ENCODE data around the gene MEX3D.

The MEX3D gene

GRCh38 chr19:1554968-1555367 lies 13.2 kb downstream of the MEX3D start:
- no peak overlapping the region for H2AFZ ChIP-seq (ENCODE audit: low read length)
- H3K4me2 ChIP-seq (ENCODE audit: low read depth, low read length, poor library complexity, severe bottlenecking) = no peak overlapping the region
- no peaks in the 10 kb centered on the region for H3K9me3 ChIP-seq (ENCODE audit: insufficient read depth, low read depth, low read length)
- no peaks in the 10 kb centered on the region for H3K9me2 ChIP-seq (replicated peaks; ENCODE audit: low read depth, low read length)
- H3K4me3 ChIP-seq (ENCODE audit: low read length, poor library complexity, severe bottlenecking) = no peak overlapping the region
- no peak for TF ChIP-seq EZH2phosphoT487 (IDR thresholded peaks at IDR 0.05; ENCODE audit: borderline replicate concordance)
- no peak for TF ChIP-seq CTCF (conservative IDR thresholded peaks at IDR 0.05; ENCODE audit: low read length)
- H3K79me2 ChIP-seq (ENCODE audit: insufficient read depth, low read length) = no peaks in the 10 kb centered on the region; the same call in 1 of the 2 replicates
- H3F3A ChIP-seq (ENCODE audit: low read depth) = no peaks in the 10 kb centered on the region
- H3K4me1 ChIP-seq (ENCODE audit: insufficient read depth, low read length, poor library complexity, severe bottlenecking) = no peaks in the 10 kb centered on the region
- H4K20me1 ChIP-seq (ENCODE audit: insufficient read depth, low read length, poor library complexity, severe bottlenecking) = peaks cover under 1% of the 10 kb centered on the region
- no peaks in the 10 kb centered on the region for H3K36me3 ChIP-seq (ENCODE audit: insufficient read depth, low read length)
- H3K9ac ChIP-seq (ENCODE audit: low read depth, low read length, poor library complexity, severe bottlenecking) = no peak overlapping the region
- H3K27me3 ChIP-seq (ENCODE audit: insufficient read depth, low read length, poor library complexity, severe bottlenecking) = no peaks in the 10 kb centered on the region

GRCh38 chr19:1553415-1553814 lies 14.7 kb downstream of the MEX3D start:
- TF ChIP-seq CTCF (conservative IDR thresholded peaks at IDR 0.05; ENCODE audit: low read length) (no peak), EZH2phosphoT487 (IDR thresholded peaks at IDR 0.05; ENCODE audit: borderline replicate concordance) (no peak)
- H3K9ac ChIP-seq (ENCODE audit: low read depth, low read length, poor library complexity, severe bottlenecking) = no peak overlapping the region
- no peaks in the 10 kb centered on the region for H3K27me3 ChIP-seq (ENCODE audit: insufficient read depth, low read length, poor library complexity, severe bottlenecking)
- no peaks in the 10 kb centered on the region for H3K4me1 ChIP-seq (ENCODE audit: insufficient read depth, low read length, poor library complexity, severe bottlenecking)
- H4K20me1 ChIP-seq (ENCODE audit: insufficient read depth, low read length, poor library complexity, severe bottlenecking) = no peaks in the 10 kb centered on the region
- H3K79me2 ChIP-seq (ENCODE audit: insufficient read depth, low read length) = no peaks in the 10 kb centered on the region
- H3K4me2 ChIP-seq (ENCODE audit: low read depth, low read length, poor library complexity, severe bottlenecking) = no peak overlapping the region
- H3F3A ChIP-seq (ENCODE audit: low read depth) = no peaks in the 10 kb centered on the region
- no peaks in the 10 kb centered on the region for H3K9me2 ChIP-seq (replicated peaks; ENCODE audit: low read depth, low read length)
- no peak overlapping the region for H3K4me3 ChIP-seq (ENCODE audit: low read length, poor library complexity, severe bottlenecking)
- H3K9me3 ChIP-seq (ENCODE audit: insufficient read depth, low read depth, low read length) = no peaks in the 10 kb centered on the region
- no peaks in the 10 kb centered on the region for H3K36me3 ChIP-seq (ENCODE audit: insufficient read depth, low read length)
- H2AFZ ChIP-seq (ENCODE audit: low read length) = no peak overlapping the region

- H3K9me2 ChIP-seq (replicated peaks; ENCODE audit: low read depth, low read length) = no peaks in the 10 kb centered on the region
- H3K79me2 ChIP-seq (ENCODE audit: insufficient read depth, low read length) = no peaks in the 10 kb centered on the region
- H3K36me3 ChIP-seq (ENCODE audit: insufficient read depth, low read length) = no peaks in the 10 kb centered on the region
- no peaks in the 10 kb centered on the region for H3K27me3 ChIP-seq (ENCODE audit: insufficient read depth, low read length, poor library complexity, severe bottlenecking)
- no peak overlapping the region for H2AFZ ChIP-seq (ENCODE audit: low read length)
- H3K4me2 ChIP-seq (ENCODE audit: low read depth, low read length, poor library complexity, severe bottlenecking) = no peak overlapping the region
- no peaks in the 10 kb centered on the region for H3F3A ChIP-seq (ENCODE audit: low read depth)
- H3K4me1 ChIP-seq (ENCODE audit: insufficient read depth, low read length, poor library complexity, severe bottlenecking) = no peaks in the 10 kb centered on the region
- H3K4me3 ChIP-seq (ENCODE audit: low read length, poor library complexity, severe bottlenecking) = no peak overlapping the region
- no peak overlapping the region for H3K9ac ChIP-seq (ENCODE audit: low read depth, low read length, poor library complexity, severe bottlenecking)
- no peaks in the 10 kb centered on the region for H3K9me3 ChIP-seq (ENCODE audit: insufficient read depth, low read depth, low read length)
- TF ChIP-seq EZH2phosphoT487 (IDR thresholded peaks at IDR 0.05; ENCODE audit: borderline replicate concordance) = no peak
- no peak for TF ChIP-seq CTCF (conservative IDR thresholded peaks at IDR 0.05; ENCODE audit: low read length)
- no peaks in the 10 kb centered on the region for H4K20me1 ChIP-seq (ENCODE audit: insufficient read depth, low read length, poor library complexity, severe bottlenecking)
These were observed 16.8 kb downstream of the MEX3D start for GRCh38 chr19:1551068-1552040.

Measured in Loucy (cell line).